Central memory CD4-positive, alpha-beta T cell (primary cell): Measurements from ENCODE around the gene CLDN24.

Experiments
- DNase-seq: peaks from one replicate; pipeline ENCODE4 v3.0.0; 2022

CLDN24 gene

GRCh38 chr4:183272384-183272783, 49.8 kb downstream of the CLDN24 start:
- DNase-seq = no peak
